ENCODE data around the gene SETBP1. TPM values are rescaled to one million over a fixed set of nuclear protein-coding genes. Genes with fewer than 3 reads are reported as not detected.

The SETBP1 gene
- total and polyA plus RNA-seq, 3 donors from 2014 or later, result 6.2 to 34.7 (median 33.1) TPM

- TF ChIP-seq POLR2A (IDR thresholded peaks at IDR 0.05), result no peak
- no peak for TF ChIP-seq CTCF (IDR thresholded peaks at IDR 0.05)
- no peak overlapping the region for H3K27ac ChIP-seq
- no peaks in the 10 kb centered on the region for H3K27me3 ChIP-seq
- intact Hi-C loops (cut with DNase I; ENCODE audit: low total_unique reads), result no loop called here
- H3K36me3 ChIP-seq (ENCODE audit: low read depth, missing control alignments), result no peaks in the 10 kb centered on the region
- 81 to 88% methylated on average over 3 of the region's 3 CpGs for WGBS, 2 donors
- no peaks in the 10 kb centered on the region for H3K9me3 ChIP-seq
- peaks cover 12% of the 10 kb centered on the region for H3K4me1 ChIP-seq
- H3K4me3 ChIP-seq, result no peak overlapping the region
- DNase-seq, result no peak
Observed at GRCh38 chr18:44828080-44828479, 147.4 kb downstream of the SETBP1 start.

- 35 to 41% methylated on average over 1 of the region's 1 CpG for WGBS, 2 donors
- no peaks in the 10 kb centered on the region for H3K9me3 ChIP-seq
- H3K27ac ChIP-seq, result no peak overlapping the region
- DNase-seq, result no peak
- intact Hi-C loops (cut with DNase I; ENCODE audit: low total_unique reads), result no loop called here
- no peaks in the 10 kb centered on the region for H3K36me3 ChIP-seq (ENCODE audit: low read depth, missing control alignments)
- H3K27me3 ChIP-seq, result no peaks in the 10 kb centered on the region
- no peak overlapping the region for H3K4me3 ChIP-seq
- H3K4me1 ChIP-seq, result peaks cover 19% of the 10 kb centered on the region
- TF ChIP-seq POLR2A (IDR thresholded peaks at IDR 0.05), result no peak
- no peak for TF ChIP-seq CTCF (IDR thresholded peaks at IDR 0.05)
Observed at GRCh38 chr18:44830581-44830980, 149.9 kb downstream of the SETBP1 start.

GRCh38 chr18:44833786-44834185 lies 153.1 kb downstream of the SETBP1 start:
- no peak for DNase-seq
- intact Hi-C loops (cut with DNase I; ENCODE audit: low total_unique reads), result no loop called here
- Histone ChIP-seq H3K36me3 (ENCODE audit: low read depth, missing control alignments) (no peaks in the 10 kb centered on the region), H3K27ac (no peak overlapping the region), H3K9me3 (no peaks in the 10 kb centered on the region), H3K4me3 (no peak overlapping the region), H3K4me1 (peaks cover 14% of the 10 kb centered on the region), H3K27me3 (no peaks in the 10 kb centered on the region)
- WGBS, 2 donors, result 91 to 94% methylated on average over 2 of the region's 2 CpGs
- TF ChIP-seq POLR2A (IDR thresholded peaks at IDR 0.05) (no peak), CTCF (IDR thresholded peaks at IDR 0.05) (no peak)

- Histone ChIP-seq H3K27ac (no peak overlapping the region), H3K36me3 (ENCODE audit: low read depth, missing control alignments) (no peaks in the 10 kb centered on the region), H3K4me1 (peaks cover 19% of the 10 kb centered on the region), H3K27me3 (no peaks in the 10 kb centered on the region), H3K4me3 (no peak overlapping the region), H3K9me3 (no peaks in the 10 kb centered on the region)
- TF ChIP-seq POLR2A (IDR thresholded peaks at IDR 0.05) (no peak), CTCF (IDR thresholded peaks at IDR 0.05) (no peak)
- 73 to 80% methylated on average over 5 of the region's 5 CpGs for WGBS, 2 donors
- intact Hi-C loops (cut with DNase I; ENCODE audit: low total_unique reads), result no loop called here
- no peak for DNase-seq
Observed at GRCh38 chr18:44834867-44835469, 154.3 kb downstream of the SETBP1 start.

- TF ChIP-seq POLR2A (IDR thresholded peaks at IDR 0.05) (no peak), CTCF (IDR thresholded peaks at IDR 0.05) (no peak)
- no peaks in the 10 kb centered on the region for H3K9me3 ChIP-seq
- peaks cover 19% of the 10 kb centered on the region for H3K4me1 ChIP-seq
- H3K27me3 ChIP-seq, result no peaks in the 10 kb centered on the region
- WGBS, 2 donors, result 44 to 62% methylated on average over 6 of the region's 6 CpGs
- H3K27ac ChIP-seq, result no peak overlapping the region
- peak; percentile 72 for DNase-seq
- H3K4me3 ChIP-seq, result no peak overlapping the region
- no peaks in the 10 kb centered on the region for H3K36me3 ChIP-seq (ENCODE audit: low read depth, missing control alignments)
- intact Hi-C loops (cut with DNase I; ENCODE audit: low total_unique reads), result no loop called here
Observed at GRCh38 chr18:44835703-44836102, 155.0 kb downstream of the SETBP1 start.
